Activated naive CD4-positive, alpha-beta T cell treated with anti-CD3 and anti-CD28 coated beads for 36 hours (primary cell): Measurements from ENCODE around the gene SLC6A2. TPM values are rescaled to one million over a fixed set of nuclear protein-coding genes. Genes with fewer than 3 reads are reported as not detected.

Source experiments
- CTCF ChIA-PET: fragments of 350-600 bp; sonication (Branson Sonifier 250); formaldehyde crosslinking; loops from one replicate; lab custom pipeline; 2021; ENCODE audit warnings: antibody characterized with exemption; lab: Charles Lee
- DNase-seq: peaks from one replicate; pipeline ENCODE4 v3.0.0-alpha.2; 2020
- H3K27ac Mint-ChIP-seq: one replicate; pipeline ENCODE4 v1.8.0; 2021; ENCODE audit warnings: mild to moderate bottlenecking, mixed read lengths
- H3K27me3 Mint-ChIP-seq: one replicate; pipeline ENCODE4 v1.8.0; 2021; ENCODE audit warnings: low read depth, mixed read lengths
- H3K36me3 Mint-ChIP-seq: one replicate; pipeline ENCODE4 v1.8.0; 2021; ENCODE audit warnings: low read depth, mixed read lengths
- H3K4me1 Mint-ChIP-seq: one replicate; pipeline ENCODE4 v1.8.0; 2021; ENCODE audit warnings: low read depth, mixed read lengths
- H3K4me3 Mint-ChIP-seq: one replicate; pipeline ENCODE4 v1.8.0; 2021; ENCODE audit warnings: mild to moderate bottlenecking, moderate library complexity, mixed read lengths
- H3K9me3 Mint-ChIP-seq: one replicate; pipeline ENCODE4 v1.8.0; 2021; ENCODE audit warnings: mixed read lengths
- intact Hi-C: fragments of 100-400 bp; cut with micrococcal nuclease; formaldehyde crosslinking; loops from one replicate; pipeline ENCODE4 v1.15.1; 2023
- total RNA-seq, 2 experiments: library from RNA; stranded (reverse); gene quantifications; one replicate each; pipeline ENCODE4 v1.2.3, GENCODE V29; 2021

The SLC6A2 gene
- total RNA-seq, 2 experiments from 2014 or later, result not detected

DNA sequence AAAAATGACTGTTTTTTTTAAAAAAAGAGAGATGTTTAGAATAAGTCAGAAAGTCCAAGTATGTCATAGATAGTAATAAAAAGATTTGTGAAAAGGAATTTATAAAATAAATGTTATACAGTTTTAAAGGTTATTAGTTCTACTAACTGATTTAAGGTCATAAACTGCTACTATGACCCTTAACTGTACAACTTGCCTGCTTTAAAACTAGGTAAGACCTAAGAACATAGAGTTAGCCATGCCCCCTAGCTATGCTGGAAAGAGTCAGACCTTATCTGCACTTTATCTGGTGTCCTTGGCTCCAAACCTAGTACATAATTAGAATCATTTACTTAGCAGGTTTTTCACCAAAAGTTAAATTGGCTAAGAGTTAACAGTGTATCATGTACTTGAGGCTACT is 23.5 kb upstream of the SLC6A2 start:
- Mint-ChIP-seq H3K27me3 (peaks cover 11% of the 10 kb centered on the region), H3K27ac (no peak overlapping the region), H3K9me3 (peaks cover 2% of the 10 kb centered on the region), H3K4me1 (no peaks in the 10 kb centered on the region), H3K36me3 (no peaks in the 10 kb centered on the region), H3K4me3 (no peak overlapping the region)
- intact Hi-C loops, result no loop called here
- no peak for DNase-seq
- CTCF ChIA-PET, result no interaction called here

DNA sequence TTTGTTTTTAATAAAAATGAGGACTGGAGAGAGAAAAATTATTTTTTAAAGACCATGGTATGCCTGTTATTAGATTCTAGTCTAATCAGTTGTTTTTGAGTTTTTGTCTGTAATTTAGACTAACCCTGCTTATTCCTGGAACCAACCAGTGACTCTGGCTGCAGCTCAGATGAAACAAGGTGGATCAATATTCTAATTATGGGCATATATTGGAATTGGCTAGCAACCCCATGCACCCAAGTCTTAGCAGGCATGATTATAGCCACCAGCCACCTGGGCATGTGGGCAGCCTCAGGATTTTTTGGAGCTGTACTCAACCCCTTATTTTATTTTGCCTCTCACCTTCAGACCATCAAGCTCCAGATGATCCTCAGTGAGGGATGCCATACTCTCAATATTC is 21.6 kb upstream of the SLC6A2 start:
- Mint-ChIP-seq H3K27me3 (peaks cover 11% of the 10 kb centered on the region), H3K4me1 (no peaks in the 10 kb centered on the region), H3K27ac (no peak overlapping the region), H3K4me3 (no peak overlapping the region), H3K36me3 (no peaks in the 10 kb centered on the region), H3K9me3 (peaks cover 2% of the 10 kb centered on the region)
- CTCF ChIA-PET, result interaction anchor here (0.9 kb wide), 1 partner anchor 166 kb away, joined by 3 read pairs; no protein-coding TSS in a partner anchor
- no peak for DNase-seq
- intact Hi-C loops, result no loop called here

DNA sequence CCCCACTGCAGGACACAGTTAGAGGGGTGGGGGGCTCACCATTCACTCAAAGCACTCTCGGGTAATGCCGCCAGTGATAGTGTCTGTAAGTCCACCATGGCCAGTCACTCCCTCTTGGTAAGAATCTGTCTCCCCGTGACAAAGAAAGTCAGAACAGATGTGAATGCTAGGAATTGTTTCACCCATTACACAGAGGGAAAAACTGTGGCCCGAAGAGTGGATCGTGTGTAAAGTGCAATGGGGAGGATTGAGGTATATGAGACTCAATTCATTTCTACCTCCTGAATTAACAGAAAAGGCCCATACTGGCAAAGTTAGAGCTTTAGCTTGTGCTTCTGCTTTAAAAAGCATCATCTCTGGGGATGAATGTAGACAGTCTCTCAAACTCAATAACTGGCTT is 17.5 kb upstream of the SLC6A2 start:
- intact Hi-C loops, result no loop called here
- no peak for DNase-seq
- CTCF ChIA-PET, result interaction anchor here (1.2 kb wide), 1 partner anchor 174 kb away, joined by 7 read pairs; no protein-coding TSS in a partner anchor
- Mint-ChIP-seq H3K4me3 (no peak overlapping the region), H3K27ac (no peak overlapping the region), H3K27me3 (peaks cover 8% of the 10 kb centered on the region), H3K36me3 (no peaks in the 10 kb centered on the region), H3K9me3 (no peaks in the 10 kb centered on the region), H3K4me1 (no peaks in the 10 kb centered on the region)

DNA sequence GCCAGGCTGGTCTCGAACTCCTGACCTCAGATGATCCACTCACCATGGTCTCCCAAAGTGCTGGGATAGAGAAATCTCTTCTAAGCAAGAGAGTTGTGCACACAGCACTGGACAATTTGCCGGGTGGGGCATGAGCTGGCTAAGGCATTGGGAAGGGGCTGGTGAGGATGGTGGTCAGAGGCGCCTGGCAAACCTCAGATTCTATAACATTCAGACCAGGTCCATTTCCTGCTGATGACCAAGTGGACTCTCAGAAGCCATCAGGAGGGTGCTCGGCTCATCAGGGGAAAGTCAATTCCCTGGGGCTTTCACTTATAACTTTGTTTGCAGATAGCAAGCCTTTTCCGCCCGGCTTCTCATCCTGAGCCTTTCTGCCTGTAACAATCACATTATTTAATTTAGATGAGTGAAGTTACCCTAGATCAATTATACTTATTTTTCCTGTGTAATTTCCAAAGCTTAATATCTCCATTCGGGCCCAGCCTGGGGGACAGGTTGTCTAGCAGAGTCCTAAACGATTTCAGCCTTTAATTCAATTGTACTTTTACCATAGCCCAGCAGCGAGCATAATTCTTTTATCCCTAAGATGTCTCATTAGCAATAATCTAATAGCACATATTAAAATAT is 15.0 kb upstream of the SLC6A2 start:
- H3K27me3 Mint-ChIP-seq, result peaks cover 12% of the 10 kb centered on the region

DNA sequence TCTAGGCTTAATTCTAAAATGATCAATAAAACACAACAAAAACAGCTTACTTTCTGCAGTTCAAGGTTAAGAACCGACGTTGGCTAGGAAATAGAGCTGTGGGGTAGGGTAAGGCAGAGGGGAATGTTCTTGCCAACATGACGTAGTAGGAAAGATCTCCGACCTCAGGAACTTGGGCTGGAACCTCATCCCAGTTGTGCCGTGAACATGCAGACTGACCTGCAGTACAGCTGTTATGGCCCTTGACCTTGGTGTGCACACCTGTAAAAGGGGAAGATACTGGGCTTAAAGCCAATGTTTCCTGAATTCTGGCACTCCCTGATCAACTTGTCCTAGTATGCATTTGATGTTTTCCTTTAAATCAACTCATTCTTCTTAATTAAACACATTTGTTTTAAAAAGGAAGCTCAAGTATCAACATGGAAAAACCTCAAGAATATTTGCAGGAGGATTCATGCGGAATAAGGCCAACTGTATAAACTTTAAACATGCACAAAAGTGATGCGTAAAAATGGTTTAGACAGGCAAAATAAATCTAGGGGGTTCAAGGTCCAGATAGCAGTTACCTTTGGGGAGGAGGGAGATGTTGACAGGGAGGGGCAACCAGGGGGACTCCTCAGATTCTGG is 14.2 kb upstream of the SLC6A2 start:
- CTCF ChIA-PET, result no interaction called here
- intact Hi-C loops, result no loop called here
- no peak for DNase-seq
- H3K4me3 Mint-ChIP-seq, result no peak overlapping the region
- H3K27me3 Mint-ChIP-seq, result peaks cover 14% of the 10 kb centered on the region
- no peaks in the 10 kb centered on the region for H3K36me3 Mint-ChIP-seq
- no peak overlapping the region for H3K27ac Mint-ChIP-seq
- no peaks in the 10 kb centered on the region for H3K9me3 Mint-ChIP-seq
- H3K4me1 Mint-ChIP-seq, result no peaks in the 10 kb centered on the region

More for the DNA sequence above, 15.0 kb upstream of the SLC6A2 start:
- DNase-seq, result no peak
- Mint-ChIP-seq H3K9me3 (no peaks in the 10 kb centered on the region), H3K27ac (no peak overlapping the region), H3K36me3 (no peaks in the 10 kb centered on the region), H3K4me3 (no peak overlapping the region), H3K4me1 (no peaks in the 10 kb centered on the region)
- CTCF ChIA-PET, result interaction anchor here (1.2 kb wide), 1 partner anchor 176 kb away, joined by 3 read pairs; no protein-coding TSS in a partner anchor
- intact Hi-C loops, result no loop called here

- intact Hi-C loops, result no loop called here
- CTCF ChIA-PET, result no interaction called here
- Mint-ChIP-seq H3K4me3 (no peak overlapping the region), H3K27ac (no peak overlapping the region), H3K36me3 (no peaks in the 10 kb centered on the region), H3K4me1 (no peaks in the 10 kb centered on the region), H3K27me3 (peaks cover 12% of the 10 kb centered on the region), H3K9me3 (no peaks in the 10 kb centered on the region)
- no peak for DNase-seq
Observed at GRCh38 chr16:55642611-55643010, 13.2 kb upstream of the SLC6A2 start.

DNA sequence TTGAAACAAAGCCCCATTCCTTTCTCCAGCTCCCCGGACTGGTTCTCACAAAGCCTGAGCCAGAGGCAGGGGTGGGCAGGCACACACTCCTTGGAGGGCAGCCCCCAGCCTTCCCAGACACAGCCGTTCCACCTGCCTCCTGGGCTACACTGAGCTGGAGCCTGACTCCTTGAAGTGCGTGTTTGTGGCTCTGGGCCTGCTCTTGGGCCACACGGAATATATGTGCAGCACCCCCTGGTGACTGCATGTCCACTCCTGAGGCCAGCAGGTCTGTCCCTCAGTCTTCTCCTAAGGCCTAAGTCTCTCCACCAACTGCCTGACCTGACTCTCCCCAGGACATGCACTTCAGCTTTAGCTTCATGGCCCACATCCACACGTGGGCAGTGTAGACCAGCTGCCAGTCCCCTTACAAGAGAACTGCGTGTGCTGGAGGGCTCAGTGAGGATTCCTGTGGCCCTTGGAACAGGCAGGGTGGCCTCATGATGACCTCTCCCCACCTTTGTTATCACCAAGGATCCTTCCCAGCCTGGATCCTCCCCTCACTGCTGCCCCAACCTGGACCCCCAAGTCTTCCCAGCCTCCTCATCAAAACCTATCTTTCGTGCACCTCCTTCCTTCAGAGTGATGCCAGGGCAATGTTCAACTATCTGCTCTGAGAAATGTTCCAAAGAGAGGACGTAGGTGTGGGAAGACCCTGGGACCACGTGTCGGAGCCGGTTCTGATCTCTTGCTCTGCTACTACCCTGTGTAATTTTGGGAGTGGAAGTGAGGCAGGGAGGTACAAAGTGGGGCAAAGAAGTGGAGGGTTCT is 12.4 kb upstream of the SLC6A2 start:
- no peaks in the 10 kb centered on the region for H3K4me1 Mint-ChIP-seq
- no peaks in the 10 kb centered on the region for H3K9me3 Mint-ChIP-seq
- H3K36me3 Mint-ChIP-seq, result no peaks in the 10 kb centered on the region
- CTCF ChIA-PET, result interaction anchor here (0.9 kb wide), 1 partner anchor 21 kb away, joined by 3 read pairs; no protein-coding TSS in a partner anchor
- H3K4me3 Mint-ChIP-seq, result no peak overlapping the region
- intact Hi-C loops, result no loop called here
- no peak for DNase-seq
- H3K27ac Mint-ChIP-seq, result no peak overlapping the region
- H3K27me3 Mint-ChIP-seq, result peaks cover 12% of the 10 kb centered on the region

DNA sequence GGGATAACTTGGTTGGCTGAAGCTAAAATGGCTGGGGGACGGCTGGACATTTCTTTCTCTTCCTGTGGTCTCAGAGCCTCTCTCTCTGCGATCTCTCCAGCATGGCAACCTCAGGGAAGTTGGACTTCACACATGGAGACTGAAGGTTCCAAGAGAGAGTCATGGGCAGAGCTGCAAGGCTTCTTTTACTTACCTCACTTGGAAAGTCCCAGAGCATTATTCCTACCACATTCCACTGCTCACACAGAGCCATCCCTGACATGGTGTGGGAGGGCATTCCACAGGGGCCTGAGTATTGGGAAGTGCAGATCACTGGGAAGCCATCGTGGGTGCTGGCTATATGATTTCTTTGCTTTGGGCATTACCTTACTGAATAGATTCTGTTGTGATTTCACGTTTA is 9.8 kb upstream of the SLC6A2 start:
- peaks cover 13% of the 10 kb centered on the region for H3K27me3 Mint-ChIP-seq
- H3K36me3 Mint-ChIP-seq, result no peaks in the 10 kb centered on the region
- H3K27ac Mint-ChIP-seq, result no peak overlapping the region
- CTCF ChIA-PET, result no interaction called here
- no peaks in the 10 kb centered on the region for H3K9me3 Mint-ChIP-seq
- intact Hi-C loops, result no loop called here
- no peak for DNase-seq
- H3K4me1 Mint-ChIP-seq, result no peaks in the 10 kb centered on the region
- H3K4me3 Mint-ChIP-seq, result no peak overlapping the region

GRCh38 chr16:55647343-55647742 is 8.4 kb upstream of the SLC6A2 start:
- Mint-ChIP-seq H3K4me1 (no peaks in the 10 kb centered on the region), H3K9me3 (no peaks in the 10 kb centered on the region), H3K4me3 (no peak overlapping the region), H3K36me3 (no peaks in the 10 kb centered on the region), H3K27me3 (peaks cover 19% of the 10 kb centered on the region), H3K27ac (no peak overlapping the region)
- no peak for DNase-seq
- CTCF ChIA-PET, result no interaction called here
- intact Hi-C loops, result no loop called here

- CTCF ChIA-PET, result no interaction called here
- no peaks in the 10 kb centered on the region for H3K36me3 Mint-ChIP-seq
- no peaks in the 10 kb centered on the region for H3K9me3 Mint-ChIP-seq
- no peaks in the 10 kb centered on the region for H3K4me1 Mint-ChIP-seq
- peaks cover 21% of the 10 kb centered on the region for H3K27me3 Mint-ChIP-seq
- DNase-seq, result no peak
- H3K4me3 Mint-ChIP-seq, result no peak overlapping the region
- H3K27ac Mint-ChIP-seq, result no peak overlapping the region
- intact Hi-C loops, result no loop called here
Observed at GRCh38 chr16:55647798-55648197, 8.0 kb upstream of the SLC6A2 start.

DNA sequence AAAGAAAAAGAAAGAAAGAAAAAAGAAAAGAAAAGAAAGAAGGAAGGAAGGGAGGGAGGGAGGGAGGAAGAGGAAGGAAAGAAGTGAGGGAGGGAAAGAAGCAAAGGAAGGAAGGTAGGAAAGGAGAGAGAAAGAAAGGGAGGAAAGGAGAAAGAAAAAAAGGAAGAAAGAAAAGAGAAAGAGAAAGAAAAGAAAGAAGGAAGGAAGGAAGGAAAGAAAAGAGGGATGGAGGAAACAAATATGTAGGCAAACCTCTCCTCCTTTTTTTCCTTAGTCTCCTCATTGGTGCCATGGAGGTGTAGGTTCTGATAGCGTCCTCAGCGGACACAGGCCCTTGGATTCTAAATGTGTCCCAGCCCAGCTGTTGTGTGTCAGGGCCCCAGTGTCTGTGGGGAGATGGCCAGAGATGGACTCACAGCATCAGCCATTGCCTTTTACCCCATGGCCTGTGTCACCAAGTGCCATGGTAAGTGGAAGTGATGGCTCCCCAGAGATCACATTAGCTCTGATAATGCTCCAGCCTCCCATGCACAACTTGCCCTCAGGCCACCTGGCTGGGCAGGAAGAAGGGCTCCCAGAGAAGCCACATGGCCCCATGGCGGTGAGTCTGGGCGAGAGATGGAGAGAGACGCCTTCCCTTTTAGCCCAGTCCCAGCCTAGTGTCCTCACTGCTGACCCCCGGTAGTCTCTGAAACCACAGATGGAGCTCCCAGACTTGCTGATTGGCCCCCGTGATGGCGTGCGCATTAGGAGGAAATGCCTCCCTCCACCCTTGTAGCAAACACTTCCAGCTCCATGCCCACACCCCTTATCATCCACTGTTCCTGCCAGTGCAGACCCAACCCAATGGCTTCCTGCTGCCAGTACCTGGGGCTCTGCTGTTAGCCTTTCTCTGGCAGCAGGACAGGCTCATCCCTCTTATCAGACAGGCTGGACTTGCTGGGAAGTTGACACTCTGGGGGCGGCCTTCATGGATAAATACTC is 3.7 kb upstream of the SLC6A2 start:
- CTCF ChIA-PET, result no interaction called here
- no peaks in the 10 kb centered on the region for H3K9me3 Mint-ChIP-seq
- H3K27me3 Mint-ChIP-seq, result peaks cover 13% of the 10 kb centered on the region
- intact Hi-C loops, result no loop called here
- H3K4me1 Mint-ChIP-seq, result no peaks in the 10 kb centered on the region
- DNase-seq, result no peak
- no peak overlapping the region for H3K27ac Mint-ChIP-seq
- H3K4me3 Mint-ChIP-seq, result no peak overlapping the region
- no peaks in the 10 kb centered on the region for H3K36me3 Mint-ChIP-seq

DNA sequence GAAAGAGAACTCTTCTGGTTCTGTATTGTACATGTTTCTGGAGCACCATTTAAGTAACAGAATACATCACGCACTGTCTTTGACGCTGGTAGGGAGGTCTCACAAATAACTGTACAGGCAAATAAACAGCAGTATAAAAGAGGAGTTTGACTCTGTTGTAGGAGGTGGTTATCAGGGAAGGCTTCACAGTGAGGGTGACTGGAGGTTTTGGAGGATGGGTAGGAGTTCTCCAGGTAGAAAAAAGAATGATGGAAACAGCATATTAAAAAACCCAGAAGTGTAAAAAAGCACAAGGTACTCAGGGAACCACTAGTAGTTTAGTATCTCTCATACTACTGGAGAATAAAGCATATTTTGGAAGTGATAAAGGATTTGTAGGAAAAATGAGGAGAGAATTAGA is 2.7 kb upstream of the SLC6A2 start:
- Mint-ChIP-seq H3K27me3 (peaks cover 15% of the 10 kb centered on the region), H3K4me3 (no peak overlapping the region), H3K4me1 (no peaks in the 10 kb centered on the region), H3K36me3 (no peaks in the 10 kb centered on the region), H3K27ac (no peak overlapping the region), H3K9me3 (no peaks in the 10 kb centered on the region)
- intact Hi-C loops, result no loop called here
- CTCF ChIA-PET, result no interaction called here
- no peak for DNase-seq
